ENCODE data around the gene KCNH5.

KCNH5 gene

DNA sequence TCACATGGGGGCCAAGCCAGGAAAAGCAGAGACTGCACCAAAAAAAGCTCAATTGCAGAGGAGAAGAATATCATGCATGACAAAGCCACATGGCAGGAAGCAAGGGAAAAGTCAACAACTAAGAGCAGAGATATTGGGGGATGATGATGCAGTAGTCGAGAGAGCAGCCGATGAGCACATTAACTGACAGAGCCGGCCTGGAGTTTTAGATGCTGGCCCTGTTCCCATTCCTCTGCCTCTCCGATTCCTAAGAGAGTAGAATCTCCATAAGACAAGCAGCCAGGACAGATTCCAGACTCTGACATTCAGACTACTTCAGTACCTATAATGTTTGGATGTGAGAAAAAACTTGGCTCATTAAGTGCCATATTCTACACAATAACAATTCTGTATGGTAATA, 155.9 kb downstream of the KCNH5 start:
- Histone ChIP-seq H3K27me3 (ENCODE audit: insufficient read depth, low read length, poor library complexity) (no peaks in the 10 kb centered on the region), H3K4me2 (ENCODE audit: insufficient read depth, low read length) (no peak overlapping the region), H3K9me3 (ENCODE audit: insufficient read depth, low read length, severe bottlenecking) (no peaks in the 10 kb centered on the region), H3K36me3 (ENCODE audit: insufficient read depth, low read length) (no peaks in the 10 kb centered on the region), H3K4me1 (ENCODE audit: insufficient read depth, low read length) (no peaks in the 10 kb centered on the region), H2AFZ (ENCODE audit: low read depth, low read length) (no peak overlapping the region), H3K27ac (ENCODE audit: low read length) (no peak overlapping the region), H4K20me1 (ENCODE audit: insufficient read depth, low read length) (no peaks in the 10 kb centered on the region), H3K9ac (ENCODE audit: low read depth, low read length) (no peak overlapping the region), H3K79me2 (ENCODE audit: insufficient read depth, low read length) (no peaks in the 10 kb centered on the region), H3K4me3 (ENCODE audit: low read depth in 1 of 2, low read length in 2 of 2) (no peak overlapping the region)
- DNase-seq (no peak), ATAC-seq (ENCODE audit: insufficient read depth, low read depth) (no peak)
- no peak for TF ChIP-seq EZH2 (IDR thresholded peaks at IDR 0.05; ENCODE audit: borderline replicate concordance, low read depth, low read length, severe bottlenecking)
- TF ChIP-seq, protein P1, sequence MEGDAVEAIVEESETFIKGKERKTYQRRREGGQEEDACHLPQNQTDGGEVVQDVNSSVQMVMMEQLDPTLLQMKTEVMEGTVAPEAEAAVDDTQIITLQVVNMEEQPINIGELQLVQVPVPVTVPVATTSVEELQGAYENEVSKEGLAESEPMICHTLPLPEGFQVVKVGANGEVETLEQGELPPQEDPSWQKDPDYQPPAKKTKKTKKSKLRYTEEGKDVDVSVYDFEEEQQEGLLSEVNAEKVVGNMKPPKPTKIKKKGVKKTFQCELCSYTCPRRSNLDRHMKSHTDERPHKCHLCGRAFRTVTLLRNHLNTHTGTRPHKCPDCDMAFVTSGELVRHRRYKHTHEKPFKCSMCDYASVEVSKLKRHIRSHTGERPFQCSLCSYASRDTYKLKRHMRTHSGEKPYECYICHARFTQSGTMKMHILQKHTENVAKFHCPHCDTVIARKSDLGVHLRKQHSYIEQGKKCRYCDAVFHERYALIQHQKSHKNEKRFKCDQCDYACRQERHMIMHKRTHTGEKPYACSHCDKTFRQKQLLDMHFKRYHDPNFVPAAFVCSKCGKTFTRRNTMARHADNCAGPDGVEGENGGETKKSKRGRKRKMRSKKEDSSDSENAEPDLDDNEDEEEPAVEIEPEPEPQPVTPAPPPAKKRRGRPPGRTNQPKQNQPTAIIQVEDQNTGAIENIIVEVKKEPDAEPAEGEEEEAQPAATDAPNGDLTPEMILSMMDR (IDR thresholded peaks at IDR 0.05; ENCODE audit: borderline replicate concordance, extremely low read depth, low read length, poor library complexity, severe bottlenecking): no peak

DNA sequence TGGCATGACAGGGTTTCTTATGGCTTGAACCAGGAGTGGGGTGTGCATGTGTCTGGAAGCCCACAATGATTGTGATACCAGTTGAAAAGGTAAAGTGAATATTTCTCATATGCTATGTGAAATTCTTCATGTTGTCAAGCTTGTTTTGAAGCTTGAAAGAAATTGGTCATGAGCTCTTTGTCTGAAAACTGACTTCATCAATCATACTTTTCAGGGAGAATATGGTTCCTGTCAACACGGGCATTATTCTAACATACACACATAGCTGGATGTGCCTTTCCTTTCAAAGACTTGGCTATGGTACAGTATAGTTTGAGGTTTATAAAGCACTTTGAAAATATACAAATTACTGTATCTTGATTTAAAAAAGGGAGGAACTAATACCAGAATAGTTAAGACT, 158.8 kb downstream of the KCNH5 start:
- no peak overlapping the region for H3K4me3 ChIP-seq (ENCODE audit: low read depth in 1 of 2, low read length in 2 of 2)
- ATAC-seq (ENCODE audit: insufficient read depth, low read depth): no peak
- H3K36me3 ChIP-seq (ENCODE audit: insufficient read depth, low read length): no peaks in the 10 kb centered on the region
- no peak for DNase-seq
- TF ChIP-seq, protein P1 (IDR thresholded peaks at IDR 0.05; ENCODE audit: borderline replicate concordance, extremely low read depth, low read length, poor library complexity, severe bottlenecking): no peak
- TF ChIP-seq EZH2 (IDR thresholded peaks at IDR 0.05; ENCODE audit: borderline replicate concordance, low read depth, low read length, severe bottlenecking): no peak
- no peaks in the 10 kb centered on the region for H4K20me1 ChIP-seq (ENCODE audit: insufficient read depth, low read length)
- H3K9ac ChIP-seq (ENCODE audit: low read depth, low read length): no peak overlapping the region
- H3K27me3 ChIP-seq (ENCODE audit: insufficient read depth, low read length, poor library complexity): no peaks in the 10 kb centered on the region
- H3K4me1 ChIP-seq (ENCODE audit: insufficient read depth, low read length): no peaks in the 10 kb centered on the region
- no peaks in the 10 kb centered on the region for H3K9me3 ChIP-seq (ENCODE audit: insufficient read depth, low read length, severe bottlenecking)
- H3K79me2 ChIP-seq (ENCODE audit: insufficient read depth, low read length): no peaks in the 10 kb centered on the region
- no peak overlapping the region for H3K4me2 ChIP-seq (ENCODE audit: insufficient read depth, low read length)
- H2AFZ ChIP-seq (ENCODE audit: low read depth, low read length): no peak overlapping the region
- H3K27ac ChIP-seq (ENCODE audit: low read length): no peak overlapping the region

DNA sequence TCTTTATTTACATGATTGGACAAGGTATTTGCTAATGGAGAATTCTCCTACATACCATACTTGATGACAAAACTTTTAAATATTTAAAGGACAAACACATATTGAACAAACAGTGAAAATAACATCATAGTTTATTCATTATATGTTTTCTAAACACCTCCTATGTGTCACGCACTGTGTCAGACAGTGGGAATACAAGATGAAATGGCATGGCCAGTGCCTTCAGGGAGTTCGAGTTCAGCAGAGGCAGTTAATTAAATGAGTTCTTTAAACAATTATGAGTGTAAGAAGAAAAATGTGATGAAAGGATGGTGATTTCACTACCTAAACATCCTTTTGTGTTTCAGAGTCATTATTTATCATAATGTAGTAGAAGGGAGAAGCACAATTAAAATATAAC, 159.8 kb downstream of the KCNH5 start:
- DNase-seq (no peak), ATAC-seq (ENCODE audit: insufficient read depth, low read depth) (no peak)
- H3K4me2 ChIP-seq (ENCODE audit: insufficient read depth, low read length): no peak overlapping the region
- no peaks in the 10 kb centered on the region for H4K20me1 ChIP-seq (ENCODE audit: insufficient read depth, low read length)
- no peak overlapping the region for H3K27ac ChIP-seq (ENCODE audit: low read length)
- no peak overlapping the region for H2AFZ ChIP-seq (ENCODE audit: low read depth, low read length)
- TF ChIP-seq EZH2 (IDR thresholded peaks at IDR 0.05; ENCODE audit: borderline replicate concordance, low read depth, low read length, severe bottlenecking): no peak
- TF ChIP-seq, protein P1 (IDR thresholded peaks at IDR 0.05; ENCODE audit: borderline replicate concordance, extremely low read depth, low read length, poor library complexity, severe bottlenecking): no peak
- no peaks in the 10 kb centered on the region for H3K9me3 ChIP-seq (ENCODE audit: insufficient read depth, low read length, severe bottlenecking)
- no peak overlapping the region for H3K4me3 ChIP-seq (ENCODE audit: low read depth in 1 of 2, low read length in 2 of 2)
- H3K79me2 ChIP-seq (ENCODE audit: insufficient read depth, low read length): no peaks in the 10 kb centered on the region
- H3K9ac ChIP-seq (ENCODE audit: low read depth, low read length): no peak overlapping the region
- no peaks in the 10 kb centered on the region for H3K27me3 ChIP-seq (ENCODE audit: insufficient read depth, low read length, poor library complexity)
- no peaks in the 10 kb centered on the region for H3K36me3 ChIP-seq (ENCODE audit: insufficient read depth, low read length)
- no peaks in the 10 kb centered on the region for H3K4me1 ChIP-seq (ENCODE audit: insufficient read depth, low read length)

DNA sequence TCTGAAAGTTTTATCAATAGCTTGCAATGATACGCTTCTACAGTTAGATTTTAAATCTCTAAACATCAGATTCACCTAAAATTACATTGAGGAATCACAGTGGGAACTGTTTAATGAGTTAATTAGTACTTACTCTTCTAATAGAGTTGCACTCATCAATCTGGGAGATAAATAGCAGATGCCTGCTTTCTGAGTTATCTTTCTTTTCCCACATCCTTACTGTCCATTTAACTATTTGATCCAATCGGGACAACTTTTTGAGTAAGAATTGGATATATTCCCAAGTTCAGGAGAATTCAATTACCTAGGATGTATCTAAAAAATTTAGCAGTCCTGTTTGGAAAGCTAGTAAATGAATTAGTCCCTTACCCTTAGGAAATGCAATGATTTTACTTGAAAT, 162.3 kb downstream of the KCNH5 start:
- Histone ChIP-seq H3K27me3 (ENCODE audit: insufficient read depth, low read length, poor library complexity) (no peaks in the 10 kb centered on the region), H3K4me3 (ENCODE audit: low read depth in 1 of 2, low read length in 2 of 2) (no peak overlapping the region), H3K4me2 (ENCODE audit: insufficient read depth, low read length) (no peak overlapping the region), H4K20me1 (ENCODE audit: insufficient read depth, low read length) (no peaks in the 10 kb centered on the region), H3K9me3 (ENCODE audit: insufficient read depth, low read length, severe bottlenecking) (no peaks in the 10 kb centered on the region), H3K27ac (ENCODE audit: low read length) (no peak overlapping the region), H3K9ac (ENCODE audit: low read depth, low read length) (no peak overlapping the region), H2AFZ (ENCODE audit: low read depth, low read length) (no peak overlapping the region), H3K79me2 (ENCODE audit: insufficient read depth, low read length) (no peaks in the 10 kb centered on the region), H3K4me1 (ENCODE audit: insufficient read depth, low read length) (no peaks in the 10 kb centered on the region), H3K36me3 (ENCODE audit: insufficient read depth, low read length) (no peaks in the 10 kb centered on the region)
- no peak for ATAC-seq (ENCODE audit: insufficient read depth, low read depth)
- TF ChIP-seq EZH2 (IDR thresholded peaks at IDR 0.05; ENCODE audit: borderline replicate concordance, low read depth, low read length, severe bottlenecking): no peak
- TF ChIP-seq, protein P1 (IDR thresholded peaks at IDR 0.05; ENCODE audit: borderline replicate concordance, extremely low read depth, low read length, poor library complexity, severe bottlenecking): no peak
- no peak for DNase-seq
